DMS153 (cell line): Measurements from ENCODE around the gene TSC22D4.

Source experiments
- DNase-seq: peaks from one replicate; lab custom pipeline; 2025; lab: John Stamatoyannopoulos, UW

Gene TSC22D4

GRCh38 chr7:100428199-100428966 is 50.6 kb downstream of the TSC22D4 start, which contains the start of gene ZCWPW1:
TSS of gene ZCWPW1 (minus strand) at chr7:100428703. CDS start at chr7:100420649, 8,054 bp downstream.
- DNase-seq: peak; percentile 97

GRCh38 chr7:100427762-100428198 is 51.2 kb downstream of the TSC22D4 start:
- DNase-seq: no peak

GRCh38 chr7:100426516-100426915 is 52.5 kb downstream of the TSC22D4 start:
- no peak for DNase-seq

GRCh38 chr7:100425347-100425746 is 53.7 kb downstream of the TSC22D4 start:
- DNase-seq: no peak

GRCh38 chr7:100423315-100423714 is 55.7 kb downstream of the TSC22D4 start:
- DNase-seq: no peak

- DNase-seq: no peak
Observed at GRCh38 chr7:100419660-100420226, 59.3 kb downstream of the TSC22D4 start.

- DNase-seq: no peak
Observed at GRCh38 chr7:100418930-100419659, 59.9 kb downstream of the TSC22D4 start.
